Activated T-helper 1 cell treated with anti-CD3 and anti-CD28 coated beads, Interleukin-12 subunit alpha, Interleukin-12 subunit beta, Interleukin-2, Interleukin-4 antibody, amounts not matched to agents 30 ng/mL and 10 ng/mL and 1 ng/mL, durations not matched to agents 14 hours and 24 hours and 36 hours (primary cell): ENCODE measurements around the gene CDC42EP1. TPM values are rescaled to one million over a fixed set of nuclear protein-coding genes. Genes with fewer than 3 reads are reported as not detected.
"Not testable (repeated sequence)": the region's sequence is repeated elsewhere in the genome, so short reads cannot be mapped to it uniquely, and the experiment has no call there.

ENCODE experiments used
- DNase-seq: peaks from one replicate; pipeline ENCODE4 v3.0.0; 2021; ENCODE audit warnings: low spot score
- H3K27ac Mint-ChIP-seq: one replicate; pipeline ENCODE4 v1.8.0; 2021; ENCODE audit warnings: mild to moderate bottlenecking, mixed read lengths
- H3K27me3 Mint-ChIP-seq: one replicate; pipeline ENCODE4 v1.8.0; 2022; ENCODE audit warnings: mild to moderate bottlenecking, moderate library complexity, mixed read lengths; ENCODE audit not compliant: insufficient read depth
- H3K36me3 Mint-ChIP-seq: one replicate; pipeline ENCODE4 v1.8.0; 2021; ENCODE audit warnings: low read depth, mixed read lengths
- H3K4me1 Mint-ChIP-seq: one replicate; pipeline ENCODE4 v1.8.0; 2021; ENCODE audit warnings: low read depth, mixed read lengths
- H3K4me3 Mint-ChIP-seq: one replicate; pipeline ENCODE4 v1.8.0; 2021; ENCODE audit warnings: mild to moderate bottlenecking, moderate library complexity, mixed read lengths
- H3K9me3 Mint-ChIP-seq: one replicate; pipeline ENCODE4 v1.8.0; 2021; ENCODE audit warnings: mixed read lengths
- intact Hi-C: fragments of 100-400 bp; cut with micrococcal nuclease; formaldehyde crosslinking; loops from one replicate; pipeline ENCODE4 v1.15.1; 2024
- total RNA-seq: library from RNA; stranded (reverse); gene quantifications from 2 replicates; pipeline ENCODE4 v1.2.3, GENCODE V29; 2022

Gene CDC42EP1
- total RNA-seq, 1 donor from 2014 or later: 1.5 TPM

GRCh38 chr22:37588546-37589215 is 28.4 kb downstream of the CDC42EP1 start:
- Mint-ChIP-seq H3K36me3 (no peaks in the 10 kb centered on the region), H3K4me1 (peaks cover 13% of the 10 kb centered on the region), H3K27me3 (peaks cover 12% of the 10 kb centered on the region), H3K27ac (no peak overlapping the region), H3K9me3 (no peaks in the 10 kb centered on the region), H3K4me3 (no peak overlapping the region)
- intact Hi-C loops: no loop called here
- DNase-seq: no peak

- H3K4me1 Mint-ChIP-seq: peaks cover 13% of the 10 kb centered on the region
- intact Hi-C loops: no loop called here
- no peaks in the 10 kb centered on the region for H3K36me3 Mint-ChIP-seq
- no peak for DNase-seq
- H3K27ac Mint-ChIP-seq: no peak overlapping the region
- no peak overlapping the region for H3K4me3 Mint-ChIP-seq
- peaks cover 12% of the 10 kb centered on the region for H3K27me3 Mint-ChIP-seq
- no peaks in the 10 kb centered on the region for H3K9me3 Mint-ChIP-seq
Measured at GRCh38 chr22:37589636-37590035, 29.4 kb downstream of the CDC42EP1 start.

- intact Hi-C loops, H3K36me3 Mint-ChIP-seq, H3K27ac Mint-ChIP-seq, H3K4me3 Mint-ChIP-seq, DNase-seq, H3K9me3 Mint-ChIP-seq: not testable (repeated sequence)
- Mint-ChIP-seq H3K4me1 (peaks cover 13% of the 10 kb centered on the region), H3K27me3 (peaks cover 14% of the 10 kb centered on the region)
Measured at GRCh38 chr22:37591081-37591480, 30.8 kb downstream of the CDC42EP1 start.

GRCh38 chr22:37591823-37592404 is 31.6 kb downstream of the CDC42EP1 start:
- peaks cover 13% of the 10 kb centered on the region for H3K4me1 Mint-ChIP-seq
- no peaks in the 10 kb centered on the region for H3K9me3 Mint-ChIP-seq
- intact Hi-C loops: loop anchor here (1.0 to 2.0 kb wide), 4 partner anchors 16 to 53 kb away; partner anchors contain the start of gene GGA1
- H3K4me3 Mint-ChIP-seq: peak overlapping the region; percentile 79
- H3K27ac Mint-ChIP-seq: no peak overlapping the region
- H3K27me3 Mint-ChIP-seq: peaks cover 11% of the 10 kb centered on the region
- no peaks in the 10 kb centered on the region for H3K36me3 Mint-ChIP-seq
- no peak for DNase-seq

DNA sequence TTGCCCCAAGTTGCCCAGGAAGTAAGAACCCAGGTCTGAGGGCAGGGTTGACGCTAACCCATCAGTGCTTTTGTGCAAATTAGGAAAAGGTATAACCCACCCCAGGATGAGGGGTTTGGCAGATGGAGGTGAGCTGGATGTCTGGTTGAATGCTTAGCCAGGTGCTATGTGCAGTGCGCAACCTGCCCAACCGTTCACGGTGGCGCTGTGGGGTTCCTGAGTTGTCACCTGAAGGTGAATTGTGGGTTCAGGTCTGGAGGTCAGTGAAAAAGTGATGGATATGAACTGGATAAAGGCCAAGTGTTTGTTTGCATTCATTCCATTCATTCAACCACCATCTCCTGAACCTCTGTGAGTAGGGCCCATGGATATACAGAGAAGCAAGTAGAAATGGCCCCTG is 34.0 kb downstream of the CDC42EP1 start:
- Mint-ChIP-seq H3K9me3 (no peaks in the 10 kb centered on the region), H3K27me3 (peaks cover 10% of the 10 kb centered on the region), H3K4me3 (no peak overlapping the region), H3K27ac (no peak overlapping the region), H3K36me3 (no peaks in the 10 kb centered on the region), H3K4me1 (peaks cover 13% of the 10 kb centered on the region)
- no peak for DNase-seq
- intact Hi-C loops: no loop called here

GRCh38 chr22:37599153-37599552 is 38.9 kb downstream of the CDC42EP1 start:
- Mint-ChIP-seq H3K27ac (no peak overlapping the region), H3K27me3 (peaks cover 12% of the 10 kb centered on the region), H3K4me3 (no peak overlapping the region), H3K36me3 (no peaks in the 10 kb centered on the region), H3K4me1 (peaks cover 8% of the 10 kb centered on the region), H3K9me3 (no peaks in the 10 kb centered on the region)
- intact Hi-C loops: no loop called here
- no peak for DNase-seq

DNA sequence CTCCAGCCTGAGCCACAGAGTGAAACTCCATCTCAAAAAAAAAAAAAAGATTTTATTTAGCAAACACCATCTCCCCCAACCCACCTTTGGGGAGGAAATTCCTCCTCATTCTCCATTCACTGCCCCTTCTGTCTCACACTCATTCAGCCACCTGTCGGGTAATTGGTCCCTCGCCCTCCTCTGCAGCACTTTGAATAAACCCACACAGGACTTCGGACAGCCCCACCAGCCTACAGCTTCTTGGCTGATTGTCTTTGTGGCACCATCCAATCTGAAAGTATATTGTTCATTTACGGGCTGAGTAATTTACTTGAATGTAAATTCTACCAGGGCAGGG is 40.9 kb downstream of the CDC42EP1 start:
- no peak for DNase-seq
- H3K27ac Mint-ChIP-seq: no peak overlapping the region
- H3K36me3 Mint-ChIP-seq: peaks cover 1% of the 10 kb centered on the region
- intact Hi-C loops: no loop called here
- peaks cover 23% of the 10 kb centered on the region for H3K4me1 Mint-ChIP-seq
- H3K9me3 Mint-ChIP-seq: no peaks in the 10 kb centered on the region
- H3K27me3 Mint-ChIP-seq: peaks cover 8% of the 10 kb centered on the region
- H3K4me3 Mint-ChIP-seq: no peak overlapping the region

GRCh38 chr22:37601540-37602442 is 41.5 kb downstream of the CDC42EP1 start:
- intact Hi-C loops: no loop called here
- DNase-seq: no peak
- Mint-ChIP-seq H3K9me3 (no peaks in the 10 kb centered on the region), H3K4me3 (no peak overlapping the region), H3K4me1 (peaks cover 23% of the 10 kb centered on the region), H3K27ac (no peak overlapping the region), H3K27me3 (peaks cover 8% of the 10 kb centered on the region), H3K36me3 (peaks cover 1% of the 10 kb centered on the region)

DNA sequence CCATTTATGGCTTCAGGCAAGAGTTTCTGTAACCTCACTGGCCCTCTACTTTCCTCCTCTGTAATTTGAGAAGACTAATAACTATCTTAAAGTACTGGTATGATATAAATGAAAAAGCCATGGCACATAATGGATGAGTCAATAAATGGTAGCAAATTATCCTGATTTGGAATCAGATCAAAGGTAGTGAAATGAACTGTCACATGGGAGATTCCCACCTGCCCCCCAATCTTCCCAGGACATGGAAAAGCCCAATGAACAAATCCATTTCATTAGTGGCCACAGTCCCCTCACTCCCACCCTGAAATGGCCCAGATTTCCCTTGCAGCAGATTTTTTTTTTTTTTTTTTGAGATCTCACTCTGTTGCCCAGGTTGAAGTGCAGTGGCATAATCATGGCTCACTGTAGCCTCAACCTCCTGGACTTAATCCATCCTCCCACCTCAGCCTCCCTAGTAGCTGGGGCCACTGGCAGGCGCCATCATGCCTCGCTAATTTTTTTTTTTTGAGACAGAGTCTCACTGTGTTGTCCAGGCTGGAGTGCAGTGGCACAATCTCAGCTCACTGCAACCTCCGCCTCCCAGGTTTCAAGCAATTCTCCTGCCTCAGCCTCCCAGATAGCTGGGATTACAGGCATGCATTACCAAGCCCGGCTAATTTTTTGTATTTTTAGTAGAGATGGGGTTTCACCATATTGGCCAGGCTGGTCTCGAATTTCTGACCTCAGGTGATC is 42.4 kb downstream of the CDC42EP1 start:
- not testable (repeated sequence) for H3K27ac Mint-ChIP-seq, H3K36me3 Mint-ChIP-seq

DNA sequence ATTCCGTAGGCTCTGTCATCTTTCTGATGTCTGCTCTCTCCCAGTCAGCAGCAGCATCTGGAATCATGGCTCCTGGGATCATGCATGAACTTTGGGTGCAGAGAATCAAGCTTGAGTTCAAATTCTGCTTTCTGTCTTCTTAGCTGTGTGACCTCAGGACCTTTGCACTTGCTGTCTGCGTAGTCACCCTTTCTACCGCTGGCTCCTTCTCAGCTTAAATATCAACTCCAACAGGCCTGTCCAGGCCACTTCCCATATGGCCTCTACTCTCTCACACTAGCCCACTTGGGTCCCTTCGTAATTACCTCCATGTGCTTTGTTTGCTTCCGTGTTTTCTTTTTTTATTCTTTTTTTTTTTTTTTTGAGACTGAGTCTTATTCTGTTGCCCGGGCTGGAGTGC is 43.8 kb downstream of the CDC42EP1 start:
- H3K27me3 Mint-ChIP-seq: peaks cover 8% of the 10 kb centered on the region
- H3K4me3 Mint-ChIP-seq: no peak overlapping the region
- no peaks in the 10 kb centered on the region for H3K9me3 Mint-ChIP-seq
- H3K36me3 Mint-ChIP-seq: peaks cover 1% of the 10 kb centered on the region
- intact Hi-C loops: no loop called here
- H3K27ac Mint-ChIP-seq: no peak overlapping the region
- no peak for DNase-seq
- H3K4me1 Mint-ChIP-seq: peaks cover 35% of the 10 kb centered on the region

More for the DNA sequence above, 42.4 kb downstream of the CDC42EP1 start:
- H3K4me3 Mint-ChIP-seq, H3K27me3 Mint-ChIP-seq, intact Hi-C loops, DNase-seq, H3K9me3 Mint-ChIP-seq: not testable (repeated sequence)
- H3K4me1 Mint-ChIP-seq: peaks cover 30% of the 10 kb centered on the region

GRCh38 chr22:37604875-37605274 is 44.6 kb downstream of the CDC42EP1 start:
- peaks cover 1% of the 10 kb centered on the region for H3K36me3 Mint-ChIP-seq
- peaks cover 6% of the 10 kb centered on the region for H3K27me3 Mint-ChIP-seq
- intact Hi-C loops: loop anchor here (5.0 kb wide), 2 partner anchors 363 to 597 kb away; partner anchors contain the start of genes MAFF and RAC2
- H3K4me3 Mint-ChIP-seq: no peak overlapping the region
- H3K27ac Mint-ChIP-seq: no peak overlapping the region
- peaks cover 40% of the 10 kb centered on the region for H3K4me1 Mint-ChIP-seq
- H3K9me3 Mint-ChIP-seq: no peaks in the 10 kb centered on the region
- peak; percentile 65 for DNase-seq
